ENCODE data around the gene PSMD1.

- TF ChIP-seq CTCF (IDR thresholded peaks at IDR 0.05; ENCODE audit: insufficient read depth, low read length, poor library complexity, severe bottlenecking) (no peak), EZH2phosphoT487 (conservative IDR thresholded peaks at IDR 0.05; ENCODE audit: low read length) (no peak)
These were observed 46.4 kb upstream of the PSMD1 start for GRCh38 chr2:231010201-231010730.
